Activated naive CD4-positive, alpha-beta T cell treated with anti-CD3 and anti-CD28 coated beads, Interleukin-2, amount 50 U/mL, for 24 hours (primary cell): ENCODE results near the gene SLC29A3.
"Not testable (repeated sequence)": the region's sequence is repeated elsewhere in the genome, so short reads cannot be mapped to it uniquely, and the experiment has no call there.

Experiments
- H3K27ac Mint-ChIP-seq: one replicate; pipeline ENCODE4 v1.8.0; 2021; ENCODE audit warnings: mild to moderate bottlenecking, mixed read lengths
- H3K27me3 Mint-ChIP-seq: one replicate; pipeline ENCODE4 v1.8.0; 2021; ENCODE audit warnings: mixed read lengths
- H3K36me3 Mint-ChIP-seq: one replicate; pipeline ENCODE4 v1.8.0; 2021; ENCODE audit warnings: mixed read lengths
- H3K4me1 Mint-ChIP-seq: one replicate; pipeline ENCODE4 v1.8.0; 2021; ENCODE audit warnings: mixed read lengths
- H3K4me3 Mint-ChIP-seq: one replicate; pipeline ENCODE4 v1.8.0; 2021; ENCODE audit warnings: mild to moderate bottlenecking, mixed read lengths
- H3K9me3 Mint-ChIP-seq: one replicate; pipeline ENCODE4 v1.8.0; 2021; ENCODE audit warnings: mixed read lengths

Gene SLC29A3

GRCh38 chr10:71358277-71358676, 39.2 kb downstream of the SLC29A3 start:
- Mint-ChIP-seq H3K36me3 (peaks cover 16% of the 10 kb centered on the region), H3K27me3 (no peaks in the 10 kb centered on the region), H3K9me3 (no peaks in the 10 kb centered on the region), H3K4me3 (no peak overlapping the region), H3K27ac (no peak overlapping the region), H3K4me1 (no peaks in the 10 kb centered on the region)

GRCh38 chr10:71358906-71359305, 39.8 kb downstream of the SLC29A3 start:
- not testable (repeated sequence) for H3K9me3 Mint-ChIP-seq, H3K27me3 Mint-ChIP-seq, H3K4me1 Mint-ChIP-seq, H3K27ac Mint-ChIP-seq, H3K4me3 Mint-ChIP-seq
- H3K36me3 Mint-ChIP-seq = peaks cover 16% of the 10 kb centered on the region

- Mint-ChIP-seq H3K27ac (no peak overlapping the region), H3K9me3 (no peaks in the 10 kb centered on the region), H3K4me1 (no peaks in the 10 kb centered on the region), H3K36me3 (peaks cover 18% of the 10 kb centered on the region), H3K27me3 (no peaks in the 10 kb centered on the region), H3K4me3 (no peak overlapping the region)
Observed at GRCh38 chr10:71359364-71360046, 40.4 kb downstream of the SLC29A3 start.

DNA sequence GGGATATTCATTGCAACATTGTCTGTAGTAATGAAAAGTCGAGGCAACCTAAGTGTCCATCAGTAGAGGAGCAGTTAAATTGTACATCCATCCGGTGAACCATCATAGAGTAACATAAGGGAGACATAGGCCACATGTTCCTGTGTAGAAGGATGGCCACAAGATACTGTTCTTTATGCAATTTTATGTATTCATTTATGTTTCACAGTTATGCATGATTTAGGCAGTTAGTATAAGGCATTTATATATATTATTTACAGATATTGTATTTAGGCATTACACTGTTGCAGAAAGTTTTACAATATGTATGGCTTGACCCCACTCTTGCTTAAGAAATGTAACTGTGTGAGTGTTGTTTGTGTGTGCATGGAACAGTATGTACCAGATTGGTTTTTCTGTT, 41.7 kb downstream of the SLC29A3 start:
- Mint-ChIP-seq H3K4me3 (no peak overlapping the region), H3K27me3 (no peaks in the 10 kb centered on the region), H3K36me3 (peaks cover 18% of the 10 kb centered on the region), H3K9me3 (no peaks in the 10 kb centered on the region), H3K27ac (no peak overlapping the region), H3K4me1 (no peaks in the 10 kb centered on the region)

DNA sequence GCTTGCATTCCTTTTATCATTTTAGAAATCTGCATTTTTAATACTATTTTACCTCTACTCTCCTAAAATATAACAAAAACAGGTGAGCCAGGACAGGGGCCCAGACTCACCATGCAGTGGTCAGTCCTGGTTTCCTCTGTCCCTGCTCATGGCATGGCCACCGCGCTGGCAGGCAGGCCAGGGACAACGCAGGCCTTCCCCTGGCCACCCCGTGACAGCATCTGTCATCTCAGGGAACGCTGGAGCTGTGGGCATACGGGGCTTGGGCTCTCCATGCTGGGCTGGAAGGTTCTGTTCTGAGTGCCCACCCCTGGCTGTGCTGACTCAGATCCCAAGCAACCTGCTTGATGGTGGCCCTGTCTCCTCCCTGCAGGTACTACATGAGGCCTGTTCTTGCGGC, 42.5 kb downstream of the SLC29A3 start:
- Mint-ChIP-seq H3K27me3 (no peaks in the 10 kb centered on the region), H3K4me1 (no peaks in the 10 kb centered on the region), H3K27ac (no peak overlapping the region), H3K4me3 (no peak overlapping the region), H3K36me3 (peaks cover 18% of the 10 kb centered on the region), H3K9me3 (no peaks in the 10 kb centered on the region)

GRCh38 chr10:71362141-71362540, 43.1 kb downstream of the SLC29A3 start:
- Mint-ChIP-seq H3K4me1 (no peaks in the 10 kb centered on the region), H3K9me3 (no peaks in the 10 kb centered on the region), H3K27me3 (no peaks in the 10 kb centered on the region), H3K36me3 (peaks cover 18% of the 10 kb centered on the region), H3K27ac (no peak overlapping the region), H3K4me3 (no peak overlapping the region)

DNA sequence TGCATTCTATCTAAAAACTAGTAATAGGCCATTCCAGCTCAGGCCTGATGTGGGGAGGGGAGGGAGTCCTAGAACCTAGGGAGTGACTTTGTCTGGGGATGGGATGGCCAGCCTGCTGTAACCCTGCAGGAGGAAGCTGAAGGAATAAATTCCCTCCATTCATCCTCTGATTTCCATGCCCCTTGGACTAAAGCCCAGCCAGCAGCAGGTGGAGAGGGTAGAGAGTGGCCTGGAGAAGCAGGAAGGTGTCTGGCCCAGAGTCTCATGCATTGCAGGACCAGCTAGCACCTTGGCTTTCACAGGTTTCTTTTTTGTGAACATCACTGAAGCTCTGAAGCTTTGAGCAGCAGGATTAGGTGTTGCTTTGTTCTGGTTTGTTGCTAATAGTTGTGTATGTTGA, 44.9 kb downstream of the SLC29A3 start:
- Mint-ChIP-seq H3K4me1 (no peaks in the 10 kb centered on the region), H3K27me3 (no peaks in the 10 kb centered on the region), H3K4me3 (no peak overlapping the region), H3K27ac (no peak overlapping the region), H3K9me3 (no peaks in the 10 kb centered on the region), H3K36me3 (peaks cover 13% of the 10 kb centered on the region)

GRCh38 chr10:71365366-71365765, 46.3 kb downstream of the SLC29A3 start:
- H3K36me3 Mint-ChIP-seq = peaks cover 9% of the 10 kb centered on the region
- H3K27me3 Mint-ChIP-seq = no peaks in the 10 kb centered on the region
- no peak overlapping the region for H3K27ac Mint-ChIP-seq
- H3K4me1 Mint-ChIP-seq = no peaks in the 10 kb centered on the region
- no peak overlapping the region for H3K4me3 Mint-ChIP-seq
- H3K9me3 Mint-ChIP-seq = no peaks in the 10 kb centered on the region

DNA sequence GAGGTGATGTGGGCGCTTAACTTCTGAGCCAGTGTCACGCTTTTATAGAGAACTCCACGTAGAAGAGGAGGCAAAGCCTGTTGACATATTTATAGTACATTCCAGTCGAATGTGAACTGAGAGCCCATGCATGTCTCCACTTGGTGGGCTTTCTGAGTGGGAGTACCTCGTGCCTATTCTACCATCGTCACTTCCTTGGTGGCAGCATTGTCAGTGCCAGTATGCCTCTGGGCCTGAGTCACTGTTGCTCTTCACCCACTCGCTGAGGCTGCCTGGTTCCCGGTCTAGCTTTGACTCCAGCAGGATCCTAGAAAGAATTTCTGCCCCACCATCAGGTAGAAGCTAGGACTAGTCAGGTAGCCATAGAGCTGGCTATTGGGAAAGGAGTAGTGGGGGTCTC, 47.6 kb downstream of the SLC29A3 start:
- Mint-ChIP-seq H3K27ac (no peak overlapping the region), H3K27me3 (no peaks in the 10 kb centered on the region), H3K36me3 (peaks cover 9% of the 10 kb centered on the region), H3K4me1 (no peaks in the 10 kb centered on the region), H3K9me3 (no peaks in the 10 kb centered on the region), H3K4me3 (no peak overlapping the region)

GRCh38 chr10:71367271-71367670, 48.2 kb downstream of the SLC29A3 start:
- Mint-ChIP-seq H3K27me3 (no peaks in the 10 kb centered on the region), H3K4me3 (no peak overlapping the region), H3K4me1 (no peaks in the 10 kb centered on the region), H3K36me3 (peaks cover 5% of the 10 kb centered on the region), H3K9me3 (no peaks in the 10 kb centered on the region), H3K27ac (no peak overlapping the region)

- Mint-ChIP-seq H3K4me3 (no peak overlapping the region), H3K4me1 (no peaks in the 10 kb centered on the region), H3K9me3 (no peaks in the 10 kb centered on the region), H3K27ac (no peak overlapping the region), H3K27me3 (no peaks in the 10 kb centered on the region), H3K36me3 (peaks cover 2% of the 10 kb centered on the region)
Observed at GRCh38 chr10:71368176-71368575, 49.1 kb downstream of the SLC29A3 start.

DNA sequence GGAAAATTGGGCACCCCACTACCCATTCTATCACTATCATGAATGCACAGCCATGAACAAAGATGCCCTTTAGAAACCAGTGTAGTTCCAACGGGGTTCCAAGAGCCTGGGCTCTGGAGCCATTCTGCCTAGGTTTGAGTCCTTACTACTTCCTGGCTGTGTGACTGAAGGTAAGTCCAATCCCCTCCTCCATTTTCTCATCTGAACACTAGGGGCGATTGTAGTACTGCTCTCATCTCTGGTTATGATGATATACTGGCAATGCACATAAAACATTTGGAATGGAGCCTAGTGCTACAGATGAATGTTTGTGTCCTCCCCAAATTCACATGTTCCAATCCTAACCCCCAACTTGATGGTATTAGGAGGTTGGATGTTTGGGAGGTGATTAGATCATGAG, 49.6 kb downstream of the SLC29A3 start:
- Mint-ChIP-seq H3K4me1 (no peaks in the 10 kb centered on the region), H3K27ac (no peak overlapping the region), H3K4me3 (no peak overlapping the region), H3K36me3 (peaks cover 2% of the 10 kb centered on the region), H3K27me3 (no peaks in the 10 kb centered on the region), H3K9me3 (no peaks in the 10 kb centered on the region)

GRCh38 chr10:71369602-71370001, 50.5 kb downstream of the SLC29A3 start:
- H3K4me3 Mint-ChIP-seq = no peak overlapping the region
- H3K27ac Mint-ChIP-seq = no peak overlapping the region
- H3K4me1 Mint-ChIP-seq = no peaks in the 10 kb centered on the region
- no peaks in the 10 kb centered on the region for H3K36me3 Mint-ChIP-seq
- no peaks in the 10 kb centered on the region for H3K9me3 Mint-ChIP-seq
- no peaks in the 10 kb centered on the region for H3K27me3 Mint-ChIP-seq

DNA sequence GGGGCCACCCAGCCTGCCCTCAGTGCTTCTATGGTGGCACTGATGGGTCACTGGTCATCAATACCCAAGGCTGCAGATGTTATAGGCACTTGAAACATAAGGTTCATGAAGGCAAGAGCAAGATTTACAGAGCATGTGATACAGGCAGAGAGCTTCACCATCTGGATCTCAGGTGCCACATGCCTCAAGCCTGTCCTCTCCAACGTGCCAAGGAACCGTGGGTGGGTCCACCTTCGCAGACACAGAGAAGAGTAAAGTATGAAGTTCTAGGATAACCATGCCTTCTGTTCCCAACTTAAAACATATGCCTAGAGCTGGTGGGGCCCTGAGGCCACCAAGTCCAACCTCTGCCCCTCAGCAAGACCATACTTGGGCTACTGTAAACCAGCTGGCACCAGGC, 51.0 kb downstream of the SLC29A3 start:
- no peaks in the 10 kb centered on the region for H3K36me3 Mint-ChIP-seq

GRCh38 chr10:71371750-71372166, 52.7 kb downstream of the SLC29A3 start:
- Mint-ChIP-seq H3K4me1 (peaks cover 4% of the 10 kb centered on the region), H3K27me3 (no peaks in the 10 kb centered on the region), H3K36me3 (no peaks in the 10 kb centered on the region), H3K9me3 (no peaks in the 10 kb centered on the region), H3K4me3 (no peak overlapping the region), H3K27ac (no peak overlapping the region)

More for the DNA sequence above, 51.0 kb downstream of the SLC29A3 start:
- Mint-ChIP-seq H3K27me3 (no peaks in the 10 kb centered on the region), H3K9me3 (no peaks in the 10 kb centered on the region), H3K4me3 (no peak overlapping the region), H3K4me1 (no peaks in the 10 kb centered on the region), H3K27ac (no peak overlapping the region)

- Mint-ChIP-seq H3K9me3 (no peaks in the 10 kb centered on the region), H3K4me3 (no peak overlapping the region), H3K27me3 (no peaks in the 10 kb centered on the region), H3K27ac (no peak overlapping the region), H3K4me1 (peaks cover 9% of the 10 kb centered on the region), H3K36me3 (no peaks in the 10 kb centered on the region)
Observed at GRCh38 chr10:71372882-71373495, 53.9 kb downstream of the SLC29A3 start.
